HepG2 (cell line): ENCODE data around the gene SDF2. TPM values are rescaled to one million over a fixed set of nuclear protein-coding genes. Genes with fewer than 3 reads are reported as not detected.

Experiments
- ATAC-seq: fragments of 200-7000 bp; cut with Tn5 transposase; 3 replicates; pipeline ENCODE4 v1.9.1; 2020; ENCODE audit warnings: mild to moderate bottlenecking, moderate library complexity
- BruUV-seq: library from RNA; stranded (reverse); fragments of 400-500 nt; replicated peaks from 2 replicates; lab custom pipeline; 2021; lab: Mats Ljungman, UMichigan
- CTCF ChIA-PET: fragments of 300-600 bp; formaldehyde crosslinking; extraction: SDS; loops from one replicate; lab custom pipeline; 2021; ENCODE audit warnings: low total read pairs, inconsistent platforms, low intra/inter-chr PET ratio; lab: Yijun Ruan, JAX
- POLR2A ChIA-PET: fragments of 350-600 bp; sonication (Branson Sonifier 250); formaldehyde crosslinking; loops from one replicate; lab custom pipeline; 2020; ENCODE audit warnings: antibody characterized with exemption, inconsistent platforms; lab: Yijun Ruan, JAX
- DNase-seq: peaks from one replicate; pipeline ENCODE4 v3.0.0-alpha.2; 2015; ENCODE audit warnings: low spot score
- FAIRE-seq: peaks from 3 replicates; lab custom pipeline; 2011; peaks lifted over from hg19 to GRCh38; lab: Jason Lieb, UNC
- H2AFZ ChIP-seq: one replicate; pipeline ENCODE4 v1.6.1; 2011; ENCODE audit warnings: low read length, inconsistent platforms
- H3K27ac ChIP-seq: fragments of 300-600 bp; 3 replicates; pipeline ENCODE4 v1.8.0; 2011; ENCODE audit warnings: mixed run types, mild to moderate bottlenecking, mixed read lengths, low read length, inconsistent platforms; ENCODE audit not compliant: insufficient read depth; ENCODE audit errors: extremely low read length
- H3K27me3 ChIP-seq, 2 experiments: fragments of 200-600 bp in 1 of 2; 2 replicates in 1 of 2; 3 replicates in 1 of 2; pipeline versions ENCODE4 v1.6.0 to v1.8.0; 2011; ENCODE audit warnings: low read length in 2 of 2, mild to moderate bottlenecking in 2 of 2, moderate library complexity in 2 of 2, inconsistent platforms in 1 of 2; ENCODE audit not compliant: insufficient read depth in 2 of 2, control insufficient read depth in 1 of 2
- H3K36me3 ChIP-seq, 2 experiments: fragments of 200-600 bp in 1 of 2; replicated peaks in 1 of 2; 2 replicates in 1 of 2; 3 replicates in 1 of 2; pipeline versions ENCODE4 v1.5.1 to v1.8.0; 2011; ENCODE audit warnings: low read length in 2 of 2, inconsistent platforms in 1 of 2; ENCODE audit not compliant: insufficient read depth in 2 of 2, control insufficient read depth in 1 of 2
- H3K4me1 ChIP-seq: 2 replicates; pipeline ENCODE4 v1.5.1; 2012; ENCODE audit warnings: low read length, inconsistent platforms; ENCODE audit not compliant: insufficient read depth
- H3K4me2 ChIP-seq: 2 replicates; pipeline ENCODE4 v1.6.0; 2011; ENCODE audit warnings: low read depth, low read length, inconsistent platforms
- H3K4me3 ChIP-seq, 3 experiments: fragments of 200-600 bp in 1 of 3; sonication (generic), shearing (Covaris generic) in 1 of 3; replicated peaks in 1 of 3; 2 replicates each; pipeline ENCODE4 v1.5.1; 2011 to 2016; ENCODE audit warnings: low read length in 3 of 3, inconsistent platforms in 2 of 3, low read depth in 2 of 3, mild to moderate bottlenecking in 2 of 3, control low read depth in 1 of 3, mixed read lengths in 1 of 3; ENCODE audit not compliant: insufficient read depth in 1 of 3
- H3K79me2 ChIP-seq: one replicate; pipeline ENCODE4 v1.6.1; 2011; ENCODE audit warnings: low read length, inconsistent platforms; ENCODE audit not compliant: insufficient read depth
- H3K9ac ChIP-seq: 2 replicates; pipeline ENCODE4 v1.6.0; 2011; ENCODE audit warnings: mild to moderate bottlenecking, low read depth, low read length, inconsistent platforms; ENCODE audit not compliant: insufficient read depth
- H3K9me3 ChIP-seq: 2 replicates; pipeline ENCODE4 v1.5.1; 2012; ENCODE audit warnings: mild to moderate bottlenecking, low read length
- H4K20me1 ChIP-seq: 2 replicates; pipeline ENCODE4 v1.6.0; 2011; ENCODE audit warnings: inconsistent platforms, mild to moderate bottlenecking, low read length, moderate library complexity; ENCODE audit not compliant: insufficient read depth
- ARNT2 ChIP-seq: sonication (generic); formaldehyde crosslinking; IDR thresholded peaks from 2 replicates; pipeline ENCODE4 v1.8.0; 2022; ENCODE audit warnings: mild to moderate bottlenecking, low read depth, missing genetic modification reagents, moderate library complexity
- ATAD3A ChIP-seq: sonication (generic); formaldehyde crosslinking; IDR thresholded peaks from 2 replicates; pipeline ENCODE4 v1.4.0; 2020; ENCODE audit warnings: missing genetic modification reagents
- ETV5 ChIP-seq: IDR thresholded peaks from 2 replicates; pipeline ENCODE4 v1.6.1; 2018; ENCODE audit warnings: missing biosample characterization, missing genetic modification reagents, inconsistent platforms, borderline replicate concordance
- ETV6 ChIP-seq: sonication (generic); formaldehyde crosslinking; conservative IDR thresholded peaks from 2 replicates; pipeline ENCODE4 v1.4.0; 2020; ENCODE audit warnings: missing genetic modification reagents
- IKZF1 ChIP-seq: fragments of 450-650 bp; IDR thresholded peaks from 2 replicates; pipeline ENCODE4 v1.7.1; 2016
- MBNL3 ChIP-seq: fragments of 250-450 bp; sonication (Bioruptor Pico); conservative IDR thresholded peaks from 2 replicates; pipeline ENCODE4 v1.8.0; 2022; ENCODE audit warnings: mild to moderate bottlenecking, inconsistent platforms
- MEF2D ChIP-seq: sonication (generic); formaldehyde crosslinking; IDR thresholded peaks from 2 replicates; pipeline ENCODE4 v1.5.1; 2020; ENCODE audit warnings: mild to moderate bottlenecking, missing genetic modification reagents
- NFKB2 ChIP-seq: sonication (generic); formaldehyde crosslinking; IDR thresholded peaks from 2 replicates; pipeline ENCODE4 v1.4.0; 2020; ENCODE audit warnings: missing genetic modification reagents, borderline replicate concordance
- PHF5A ChIP-seq: IDR thresholded peaks from one replicate; pipeline ENCODE4 v1.6.1; 2018; ENCODE audit warnings: low read depth, missing genetic modification reagents; ENCODE audit not compliant: unreplicated experiment
- SETDB1 ChIP-seq: sonication (generic); formaldehyde crosslinking; IDR thresholded peaks from 2 replicates; pipeline ENCODE4 v1.5.1; 2020; ENCODE audit warnings: missing genetic modification reagents, mild to moderate bottlenecking, borderline replicate concordance
- SMAD1 ChIP-seq: sonication (generic); formaldehyde crosslinking; IDR thresholded peaks from 2 replicates; pipeline ENCODE4 v1.4.0; 2020; ENCODE audit warnings: missing genetic modification reagents, low read depth, mild to moderate bottlenecking, borderline replicate concordance
- ZC3H13 ChIP-seq: sonication (generic); formaldehyde crosslinking; IDR thresholded peaks from 2 replicates; pipeline ENCODE4 v1.8.1; 2023; ENCODE audit warnings: mild to moderate bottlenecking, missing genetic modification reagents, moderate library complexity
- ZFP36L1 ChIP-seq: sonication (generic); formaldehyde crosslinking; IDR thresholded peaks from 2 replicates; pipeline ENCODE4 v1.8.0; 2022; ENCODE audit warnings: mild to moderate bottlenecking, missing genetic modification reagents, moderate library complexity
- ZMYM3 ChIP-seq: sonication (generic); formaldehyde crosslinking; IDR thresholded peaks from 2 replicates; pipeline ENCODE4 v1.5.1; 2020; ENCODE audit warnings: mild to moderate bottlenecking, missing genetic modification reagents
- ZNF136 ChIP-seq: sonication (generic); formaldehyde crosslinking; IDR thresholded peaks from 2 replicates; pipeline ENCODE4 v1.8.1; 2022; ENCODE audit warnings: low read depth, mild to moderate bottlenecking, moderate library complexity, missing genetic modification reagents
- ZNF230 ChIP-seq: sonication (generic); formaldehyde crosslinking; IDR thresholded peaks from 2 replicates; pipeline ENCODE4 v1.4.0; 2020; ENCODE audit warnings: mild to moderate bottlenecking, missing genetic modification reagents
- ZNF234 ChIP-seq: sonication (generic); formaldehyde crosslinking; conservative IDR thresholded peaks from 2 replicates; pipeline ENCODE4 v1.5.1; 2020; ENCODE audit warnings: mild to moderate bottlenecking, missing genetic modification reagents
- ZNF430 ChIP-seq: sonication (generic); formaldehyde crosslinking; IDR thresholded peaks from 2 replicates; pipeline ENCODE4 v1.9.0; 2021; ENCODE audit warnings: mild to moderate bottlenecking, missing genetic modification reagents
- ZNF501 ChIP-seq: sonication (generic); formaldehyde crosslinking; IDR thresholded peaks from 2 replicates; pipeline ENCODE4 v1.5.1; 2020; ENCODE audit warnings: mild to moderate bottlenecking, moderate library complexity, missing genetic modification reagents
- ZNF589 ChIP-seq: sonication (generic); formaldehyde crosslinking; conservative IDR thresholded peaks from 2 replicates; pipeline ENCODE4 v1.8.0; 2022; ENCODE audit warnings: mild to moderate bottlenecking, moderate library complexity, missing genetic modification reagents
- ZNF75D ChIP-seq: sonication (generic); formaldehyde crosslinking; IDR thresholded peaks from 2 replicates; pipeline ENCODE4 v1.8.1; 2023; ENCODE audit warnings: missing genetic modification reagents, mild to moderate bottlenecking, borderline replicate concordance
- WGBS: methylation state at CpG from one replicate; pipeline ENCODE4 v1.1.6; 2017; ENCODE audit warnings: low lambda C conversion rate; 5-methylcytosine and 5-hydroxymethylcytosine counted together
- in situ Hi-C: cut with HindIII; loops from 2 replicates; pipeline ENCODE4 v1.10.0; 2017; ENCODE audit warnings: low pct_unique_long_range_greater_than_20kb; ENCODE audit not compliant: extremely low pct_ligation_motif_present
- intact Hi-C: fragments of 100-400 bp; cut with micrococcal nuclease; formaldehyde crosslinking; loops from one replicate; pipeline ENCODE4 v1.10.0; 2022; ENCODE audit not compliant: unreplicated experiment
- polyA plus RNA-seq, 8 experiments: library from polyadenylated mRNA; depleted of rRNA in 3 of 8; stranded (reverse) in 7 of 8; unstranded in 1 of 8; fragments of >200 nt; fragmentation: Illumina TruSeq in 4 of 8; extraction: Trizol in 4 of 8; gene quantifications; 2 replicates each; pipeline versions ENCODE4 v1.2.1 to v1.2.3, GENCODE V29; 2011 to 2016; ENCODE audit warnings: low read depth in 4 of 8, missing spikeins in 1 of 8, mixed read lengths in 1 of 8; ENCODE audit not compliant: insufficient read depth in 1 of 8
- total RNA-seq, 5 experiments: library from RNA; depleted of rRNA; stranded (reverse); fragments of >200 nt; fragmentation: Illumina TruSeq; extraction: Trizol; gene quantifications; 2 replicates each; pipeline ENCODE4 v1.2.3, GENCODE V29; 2016; ENCODE audit warnings: low read depth in 1 of 5
- TF ChIP-seq, protein P1 (sequence below): sonication (generic); formaldehyde crosslinking; IDR thresholded peaks from 2 replicates; pipeline ENCODE4 v1.5.0; 2020; ENCODE audit warnings: mild to moderate bottlenecking, missing genetic modification reagents
- TF ChIP-seq, protein P2 (sequence below): sonication (generic); formaldehyde crosslinking; IDR thresholded peaks from 2 replicates; pipeline ENCODE4 v1.4.0; 2020; ENCODE audit warnings: missing genetic modification reagents

The SDF2 gene
- total and polyA plus RNA-seq, 2 of the 13 experiments (the other 11 are each of a cell fraction or from before 2014, with no cell fraction given) = 58.2 to 58.4 TPM

DNA sequence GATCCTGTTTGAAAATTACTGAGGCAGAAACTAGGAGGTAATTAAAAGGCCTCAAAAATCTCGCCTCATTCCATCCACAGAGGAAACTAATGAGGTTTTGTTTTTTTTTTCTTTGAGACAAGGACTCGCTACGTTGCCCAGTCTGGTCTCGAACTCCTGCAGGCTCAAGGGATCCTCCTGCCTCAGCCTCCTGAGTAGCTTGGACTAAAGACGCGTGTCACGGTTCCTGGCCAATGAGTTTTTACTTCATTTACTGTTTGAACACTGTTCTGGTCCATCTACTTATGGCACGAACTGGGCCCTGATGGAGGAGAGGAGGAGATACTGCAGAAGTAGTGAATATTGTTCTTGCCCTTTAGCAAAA, 16.1 kb downstream of the SDF2 start:
- H3K27me3 ChIP-seq = no peaks in the 10 kb centered on the region; a peak in 1 of 5 replicates
- H3K9me3 ChIP-seq = no peaks in the 10 kb centered on the region
- H4K20me1 ChIP-seq = no peaks in the 10 kb centered on the region
- TSS peak; percentile 98 for BruUV-seq
- ChIA-PET CTCF (interaction anchor here (1.0 kb wide), 1 partner anchor 104 kb away, joined by 3 read pairs; no protein-coding TSS in a partner anchor), POLR2A (interaction anchor here (0.6 to 6.9 kb wide), 20 partner anchors 12 to 482 kb away, joined by 3 to 69 read pairs (median 4); partner anchors contain the start of genes NEK8, PIGS, PROCA1 and RPL23A)
- peaks cover 54% of the 10 kb centered on the region for H3K4me1 ChIP-seq
- H3K4me3 ChIP-seq = peak overlapping the region; percentile 52 to 95 (median 66); a peak in 5 of 6 replicates
- in situ Hi-C loops (loop anchor here (5.0 to 25.0 kb wide), 2 partner anchors 72 to 242 kb away; partner anchors contain the start of genes FLOT2, RAB34 and RPL23A), intact Hi-C loops (loop anchor here (5.0 kb wide), 1 partner anchor 77 kb away; no protein-coding TSS in a partner anchor)
- peak overlapping the region; percentile 68 for H3K27ac ChIP-seq
- H3K79me2 ChIP-seq = peaks cover 21% of the 10 kb centered on the region
- WGBS = 45% methylated on average over 8 of the region's 8 CpGs
- no peak overlapping the region for H2AFZ ChIP-seq
- peak overlapping the region; percentile 67 for H3K4me2 ChIP-seq
- FAIRE-seq (no peak), ATAC-seq (no peak), DNase-seq (no peak)
- H3K36me3 ChIP-seq = peaks cover 3 to 32% of the 10 kb centered on the region in 2 experiments; a peak in 4 of 5 replicates
- peak overlapping the region; percentile 81 for H3K9ac ChIP-seq
- TF ChIP-seq ARNT2 (no peak), ETV6 (CRISPR knock-in tag) (no peak), ATAD3A (no peak), ZNF589 (CRISPR knock-in tag) (no peak), IKZF1 (no peak), ZC3H13 (CRISPR knock-in tag) (0 out of 2 replicates have a peak, but pooled peaks have one; percentile 10), ZMYM3 (CRISPR knock-in tag) (peak; percentile 24; the same call in 1 of the 2 replicates), ZNF430 (CRISPR knock-in tag) (peak; percentile 41; the same call in 1 of the 2 replicates), SMAD1 (no peak), ETV5 (no peak), MBNL3 (no peak), NFKB2 (CRISPR knock-in tag) (no peak), ZNF501 (CRISPR knock-in tag) (peak; percentile 2; the same call in 1 of the 2 replicates), MEF2D (peak; percentile 8; the same call in 1 of the 2 replicates), ZNF75D (CRISPR knock-in tag) (no peak), PHF5A (CRISPR knock-in tag) (peak; percentile 15), ZNF136 (CRISPR knock-in tag) (0 out of 2 replicates have a peak, but pooled peaks have one; percentile 3), ZFP36L1 (peak; percentile 7; the same call in 1 of the 2 replicates), ZNF230 (CRISPR knock-in tag) (0 out of 2 replicates have a peak, but pooled peaks have one; percentile 12), ZNF234 (CRISPR knock-in tag) (0 out of 2 replicates have a peak, but pooled peaks have one; percentile 12), SETDB1 (no peak)
- TF ChIP-seq, protein P1, sequence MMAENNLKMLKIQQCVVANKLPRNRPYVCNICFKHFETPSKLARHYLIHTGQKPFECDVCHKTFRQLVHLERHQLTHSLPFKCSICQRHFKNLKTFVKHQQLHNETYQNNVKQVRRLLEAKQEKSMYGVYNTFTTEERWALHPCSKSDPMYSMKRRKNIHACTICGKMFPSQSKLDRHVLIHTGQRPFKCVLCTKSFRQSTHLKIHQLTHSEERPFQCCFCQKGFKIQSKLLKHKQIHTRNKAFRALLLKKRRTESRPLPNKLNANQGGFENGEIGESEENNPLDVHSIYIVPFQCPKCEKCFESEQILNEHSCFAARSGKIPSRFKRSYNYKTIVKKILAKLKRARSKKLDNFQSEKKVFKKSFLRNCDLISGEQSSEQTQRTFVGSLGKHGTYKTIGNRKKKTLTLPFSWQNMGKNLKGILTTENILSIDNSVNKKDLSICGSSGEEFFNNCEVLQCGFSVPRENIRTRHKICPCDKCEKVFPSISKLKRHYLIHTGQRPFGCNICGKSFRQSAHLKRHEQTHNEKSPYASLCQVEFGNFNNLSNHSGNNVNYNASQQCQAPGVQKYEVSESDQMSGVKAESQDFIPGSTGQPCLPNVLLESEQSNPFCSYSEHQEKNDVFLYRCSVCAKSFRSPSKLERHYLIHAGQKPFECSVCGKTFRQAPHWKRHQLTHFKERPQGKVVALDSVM (CRISPR knock-in tag) = peak; percentile 92
- TF ChIP-seq, protein P2, sequence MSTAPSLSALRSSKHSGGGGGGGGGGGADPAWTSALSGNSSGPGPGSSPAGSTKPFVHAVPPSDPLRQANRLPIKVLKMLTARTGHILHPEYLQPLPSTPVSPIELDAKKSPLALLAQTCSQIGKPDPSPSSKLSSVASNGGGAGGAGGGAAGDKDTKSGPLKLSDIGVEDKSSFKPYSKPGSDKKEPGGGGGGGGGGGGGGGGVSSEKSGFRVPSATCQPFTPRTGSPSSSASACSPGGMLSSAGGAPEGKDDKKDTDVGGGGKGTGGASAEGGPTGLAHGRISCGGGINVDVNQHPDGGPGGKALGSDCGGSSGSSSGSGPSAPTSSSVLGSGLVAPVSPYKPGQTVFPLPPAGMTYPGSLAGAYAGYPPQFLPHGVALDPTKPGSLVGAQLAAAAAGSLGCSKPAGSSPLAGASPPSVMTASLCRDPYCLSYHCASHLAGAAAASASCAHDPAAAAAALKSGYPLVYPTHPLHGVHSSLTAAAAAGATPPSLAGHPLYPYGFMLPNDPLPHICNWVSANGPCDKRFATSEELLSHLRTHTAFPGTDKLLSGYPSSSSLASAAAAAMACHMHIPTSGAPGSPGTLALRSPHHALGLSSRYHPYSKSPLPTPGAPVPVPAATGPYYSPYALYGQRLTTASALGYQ = no peak
